Fibroblast of skin of abdomen (primary cell): Measurements from ENCODE around the gene MCF2L2.
"Not testable (repeated sequence)": the region's sequence is repeated elsewhere in the genome, so short reads cannot be mapped to it uniquely, and the experiment has no call there.

Source experiments
- DNase-seq: peaks from one replicate; pipeline ENCODE4 v3.0.0-alpha.2; 2013

The MCF2L2 gene

DNA sequence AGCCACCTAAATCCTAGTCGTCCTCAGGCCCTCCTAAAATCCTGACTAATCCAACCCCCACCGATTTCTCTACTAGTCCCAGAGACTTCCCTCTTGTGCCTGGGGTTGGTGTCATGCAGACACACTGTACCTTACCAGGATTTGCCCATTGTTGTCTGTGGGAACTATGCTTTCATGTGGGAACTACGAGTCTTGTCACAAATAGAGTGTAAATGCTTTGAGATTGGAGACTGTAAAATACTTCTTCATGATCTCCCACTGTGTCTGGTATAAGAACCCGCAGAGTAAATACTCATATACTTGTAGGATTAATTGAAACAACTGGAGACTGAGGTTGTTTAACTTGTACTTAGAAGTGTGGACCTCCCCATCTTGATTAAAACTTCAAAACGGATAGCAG lies 164.2 kb downstream of the MCF2L2 start:
- no peak for DNase-seq

DNA sequence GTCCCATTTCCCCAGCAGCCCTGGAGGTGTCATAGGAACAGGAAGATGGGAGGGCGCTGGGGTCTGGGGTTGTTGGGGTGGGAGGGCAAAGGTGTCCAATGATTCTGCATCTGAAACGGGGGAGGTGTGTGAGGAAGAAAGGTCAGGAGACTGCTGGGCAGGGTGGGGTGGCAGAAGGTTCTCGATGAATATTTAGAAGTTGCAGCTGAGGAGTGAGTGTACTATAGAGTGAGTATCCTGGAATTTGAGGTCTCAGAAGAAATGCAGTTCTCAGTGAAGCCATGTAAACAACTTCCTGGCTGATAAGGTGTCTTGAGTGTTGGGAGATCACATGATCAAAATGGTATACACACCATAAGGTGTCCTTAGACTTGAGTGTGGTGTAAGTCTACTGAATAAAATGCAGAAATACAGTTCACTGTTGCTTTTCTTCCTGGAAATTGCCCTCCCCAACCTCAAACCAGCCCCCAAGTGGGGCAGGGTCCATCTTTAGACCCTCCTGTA lies 165.5 kb downstream of the MCF2L2 start:
- DNase-seq, result no peak

- DNase-seq, result no peak
These were observed 167.2 kb downstream of the MCF2L2 start for GRCh38 chr3:183261151-183261724.

GRCh38 chr3:183260167-183260904 lies 168.1 kb downstream of the MCF2L2 start:
- no peak for DNase-seq

DNA sequence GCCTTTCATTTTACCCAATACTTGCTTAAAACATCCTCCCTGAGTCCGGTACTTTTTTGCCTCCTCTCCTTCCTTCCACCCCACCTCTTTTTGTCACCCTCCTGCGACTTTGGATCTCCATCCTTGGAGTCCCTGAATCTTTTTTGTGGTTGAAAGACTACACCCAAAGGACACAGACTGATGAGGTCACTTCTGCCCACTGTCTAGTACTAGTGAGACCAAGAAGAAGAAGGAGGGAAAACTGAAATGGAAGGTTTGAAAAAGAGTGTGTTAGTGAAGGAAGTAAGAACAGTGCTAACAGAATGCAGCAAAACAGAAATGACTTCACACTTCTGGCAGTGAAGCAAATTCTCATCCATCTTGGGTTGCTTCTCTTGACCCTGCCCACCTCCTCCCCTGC lies 168.8 kb downstream of the MCF2L2 start:
- DNase-seq, result no peak

DNA sequence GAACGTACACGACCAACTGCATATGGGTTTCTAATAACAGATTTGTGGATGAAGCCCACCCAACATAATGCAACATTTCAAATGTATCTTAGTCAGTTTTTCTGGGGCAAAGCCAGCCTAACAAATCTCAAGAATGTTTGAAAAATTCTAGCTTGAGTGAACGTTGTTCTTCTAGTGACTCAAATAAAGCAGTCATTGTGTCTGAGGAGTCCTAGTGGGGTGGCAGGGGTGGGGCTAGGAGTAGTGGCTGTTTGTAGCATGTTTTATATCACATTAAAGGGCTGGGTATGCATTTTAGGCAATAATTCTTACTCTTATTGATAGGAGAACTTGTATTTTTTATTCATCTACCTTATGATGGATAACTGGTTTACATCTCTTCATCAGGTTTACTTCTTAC lies 169.3 kb downstream of the MCF2L2 start:
- DNase-seq, result no peak

- DNase-seq, result no peak
These were observed 173.1 kb downstream of the MCF2L2 start for GRCh38 chr3:183255348-183255730.

GRCh38 chr3:183254487-183255347 lies 173.7 kb downstream of the MCF2L2 start:
- DNase-seq, result peak; percentile 10

- DNase-seq, result peak; percentile 43
These were observed 174.6 kb downstream of the MCF2L2 start for GRCh38 chr3:183253528-183254486.

GRCh38 chr3:183252973-183253527 lies 175.4 kb downstream of the MCF2L2 start, which contains the start of gene B3GNT5:
Gene B3GNT5 (plus strand): TSS chr3:183253253. CDS start chr3:183269799, 16,546 bp downstream.
- DNase-seq, result no peak

DNA sequence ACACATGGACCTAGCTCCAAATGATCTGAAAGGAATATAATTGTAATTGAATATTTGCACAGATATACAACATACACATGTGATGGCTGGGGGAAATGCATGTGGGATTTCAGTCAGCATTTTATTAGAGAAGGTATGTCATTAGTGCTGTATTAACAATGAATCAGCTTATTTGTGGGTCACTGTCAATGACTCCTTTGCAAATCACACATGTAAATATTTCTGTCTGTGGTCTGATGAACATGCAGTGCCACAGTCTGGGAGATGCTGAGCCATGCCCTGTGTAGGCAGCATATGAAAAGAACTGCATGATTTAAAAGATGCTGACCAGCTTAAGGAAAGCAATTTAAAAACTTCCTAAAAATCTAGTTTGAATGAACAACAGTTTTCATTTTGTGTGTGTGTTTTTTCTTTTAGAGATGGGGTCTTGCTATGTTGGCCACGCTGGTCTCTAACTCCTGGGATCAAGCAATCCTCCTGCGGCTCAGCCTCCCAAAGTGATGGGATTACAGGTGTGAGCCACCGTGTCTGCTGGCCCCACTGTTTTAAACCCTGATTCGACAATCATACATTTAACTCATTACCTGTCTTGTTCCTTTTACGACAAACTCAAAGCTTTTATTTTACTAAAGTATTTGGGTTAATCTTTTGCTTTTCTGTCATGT lies 176.2 kb downstream of the MCF2L2 start:
- DNase-seq, result no peak

DNA sequence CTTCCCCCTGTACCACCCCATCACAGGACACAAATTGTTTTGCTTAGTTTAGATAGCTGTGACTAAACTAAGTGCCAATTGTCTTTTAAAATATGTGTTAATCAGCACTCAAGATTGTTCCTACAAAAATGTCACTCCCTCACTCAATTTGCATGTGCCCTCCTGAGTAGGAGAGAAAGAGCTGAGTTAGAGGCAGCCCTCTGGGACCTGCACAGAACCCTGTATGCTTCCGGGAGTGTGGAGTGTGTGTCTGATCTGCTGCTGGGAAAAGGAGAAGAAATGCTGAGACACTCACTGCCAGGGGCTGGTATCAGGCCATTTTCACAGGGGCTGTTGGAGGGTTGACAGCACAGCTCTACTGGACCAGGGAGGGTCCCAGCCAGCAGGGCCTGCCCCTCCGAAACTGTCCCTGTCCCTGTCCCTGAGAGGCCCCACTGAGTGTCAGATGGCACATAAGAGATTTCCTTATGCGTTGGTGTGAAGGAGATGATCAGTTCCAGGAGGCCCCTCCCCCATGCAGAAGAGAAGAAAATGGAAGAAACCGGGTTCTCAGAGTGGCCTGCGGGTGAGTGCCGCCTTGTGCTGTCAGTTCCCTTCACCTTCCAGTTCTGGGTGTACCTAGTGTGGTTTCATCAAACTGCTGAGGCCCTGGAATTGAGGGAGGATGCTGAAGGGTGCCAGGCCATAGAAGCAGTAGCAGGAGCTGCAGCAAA lies 179.3 kb downstream of the MCF2L2 start:
- no peak for DNase-seq

GRCh38 chr3:183247011-183247589 lies 181.3 kb downstream of the MCF2L2 start:
- DNase-seq, result peak; percentile 46

GRCh38 chr3:183244981-183245476 lies 183.4 kb downstream of the MCF2L2 start:
- no peak for DNase-seq

DNA sequence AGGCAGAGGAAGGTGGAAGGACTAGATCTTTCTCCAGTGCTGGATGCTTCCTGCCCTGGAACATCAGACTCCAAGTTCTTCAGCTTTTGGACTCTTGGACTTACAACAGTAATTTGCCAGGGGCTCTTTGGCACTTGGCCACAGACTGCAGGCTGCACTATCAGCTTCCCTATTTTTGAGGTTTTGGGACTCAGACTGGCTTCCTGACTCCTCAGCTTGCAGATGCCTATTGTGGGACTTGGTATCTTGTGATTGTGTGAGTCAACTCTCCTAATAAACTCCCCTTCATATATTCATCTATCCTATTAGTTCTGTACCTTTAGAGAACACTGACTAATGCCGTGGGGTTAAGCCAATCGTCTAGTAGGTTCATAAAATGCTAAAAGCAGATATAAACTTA lies 184.2 kb downstream of the MCF2L2 start:
- no peak for DNase-seq

GRCh38 chr3:183242431-183242830 lies 186.0 kb downstream of the MCF2L2 start:
- DNase-seq, result no peak

DNA sequence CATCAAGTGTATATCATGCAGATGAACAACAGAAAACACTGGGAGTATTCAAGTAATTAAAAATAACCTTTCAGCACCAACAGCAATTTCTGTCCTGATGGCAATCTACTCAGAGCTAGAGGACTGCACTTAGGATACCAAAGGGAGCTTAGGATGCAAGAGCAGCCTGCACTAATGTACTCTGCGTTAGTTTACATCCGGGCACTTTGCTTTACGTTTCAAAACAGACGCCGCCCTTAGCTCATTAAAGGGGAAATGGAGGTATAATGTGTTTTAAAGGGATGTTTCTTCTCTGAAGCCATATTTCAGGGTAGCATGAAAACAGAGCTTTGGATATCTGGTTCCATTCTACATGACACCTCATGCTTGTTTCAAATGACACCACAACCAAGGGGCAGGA lies 189.4 kb downstream of the MCF2L2 start:
- no peak for DNase-seq

- DNase-seq, result no peak
These were observed 194.5 kb downstream of the MCF2L2 start for GRCh38 chr3:183233966-183234365.

GRCh38 chr3:183230826-183231225 lies 197.6 kb downstream of the MCF2L2 start:
- no peak for DNase-seq

DNA sequence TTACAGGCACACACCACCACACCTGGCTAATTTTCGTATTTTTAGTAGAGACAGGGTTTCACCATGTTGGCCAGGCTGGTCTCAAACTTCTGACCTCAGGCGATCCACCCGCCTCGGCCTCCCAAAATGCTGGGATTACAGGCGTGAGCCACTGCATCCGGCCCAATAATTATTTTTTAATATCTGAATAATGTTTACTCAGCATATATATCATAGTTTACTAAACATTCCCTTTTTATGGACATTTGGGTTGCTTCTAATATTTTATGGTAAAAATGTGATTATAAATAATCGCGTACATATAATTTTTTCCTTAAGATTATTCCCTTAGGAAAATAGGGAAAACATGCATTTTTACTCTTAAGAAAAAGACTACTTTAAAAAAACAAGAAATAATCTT lies 198.2 kb downstream of the MCF2L2 start:
- DNase-seq, result not testable (repeated sequence)
